ENCODE results near the gene CYB5D1.
A peak's percentile ranks its signal among the peaks of the same experiment; 100 is the strongest.

- no peak for TF ChIP-seq EZH2 (IDR thresholded peaks at IDR 0.05; ENCODE audit: low read length, missing control alignments)
- TF ChIP-seq, protein P1, sequence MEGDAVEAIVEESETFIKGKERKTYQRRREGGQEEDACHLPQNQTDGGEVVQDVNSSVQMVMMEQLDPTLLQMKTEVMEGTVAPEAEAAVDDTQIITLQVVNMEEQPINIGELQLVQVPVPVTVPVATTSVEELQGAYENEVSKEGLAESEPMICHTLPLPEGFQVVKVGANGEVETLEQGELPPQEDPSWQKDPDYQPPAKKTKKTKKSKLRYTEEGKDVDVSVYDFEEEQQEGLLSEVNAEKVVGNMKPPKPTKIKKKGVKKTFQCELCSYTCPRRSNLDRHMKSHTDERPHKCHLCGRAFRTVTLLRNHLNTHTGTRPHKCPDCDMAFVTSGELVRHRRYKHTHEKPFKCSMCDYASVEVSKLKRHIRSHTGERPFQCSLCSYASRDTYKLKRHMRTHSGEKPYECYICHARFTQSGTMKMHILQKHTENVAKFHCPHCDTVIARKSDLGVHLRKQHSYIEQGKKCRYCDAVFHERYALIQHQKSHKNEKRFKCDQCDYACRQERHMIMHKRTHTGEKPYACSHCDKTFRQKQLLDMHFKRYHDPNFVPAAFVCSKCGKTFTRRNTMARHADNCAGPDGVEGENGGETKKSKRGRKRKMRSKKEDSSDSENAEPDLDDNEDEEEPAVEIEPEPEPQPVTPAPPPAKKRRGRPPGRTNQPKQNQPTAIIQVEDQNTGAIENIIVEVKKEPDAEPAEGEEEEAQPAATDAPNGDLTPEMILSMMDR (conservative IDR thresholded peaks at IDR 0.05 in 1 of 2, IDR thresholded peaks at IDR 0.05 in 1 of 2; ENCODE audit: low read depth in 1 of 2, low read length in 2 of 2): peak; percentile 64 to 73
Observed at GRCh38 chr17:7862692-7863437, 5.1 kb downstream of the CYB5D1 start.

Data from fibroblast of lung (primary cell).